NCI-H748 treated with DMSO at 0.1 percent for 48 hours (cell line): ENCODE measurements around the gene RPA1.
A peak's percentile ranks its signal among the peaks of the same experiment; 100 is the strongest.

ENCODE experiments used
- DNase-seq: peaks from one replicate; lab custom pipeline; 2025; lab: John Stamatoyannopoulos, UW

Gene RPA1

DNA sequence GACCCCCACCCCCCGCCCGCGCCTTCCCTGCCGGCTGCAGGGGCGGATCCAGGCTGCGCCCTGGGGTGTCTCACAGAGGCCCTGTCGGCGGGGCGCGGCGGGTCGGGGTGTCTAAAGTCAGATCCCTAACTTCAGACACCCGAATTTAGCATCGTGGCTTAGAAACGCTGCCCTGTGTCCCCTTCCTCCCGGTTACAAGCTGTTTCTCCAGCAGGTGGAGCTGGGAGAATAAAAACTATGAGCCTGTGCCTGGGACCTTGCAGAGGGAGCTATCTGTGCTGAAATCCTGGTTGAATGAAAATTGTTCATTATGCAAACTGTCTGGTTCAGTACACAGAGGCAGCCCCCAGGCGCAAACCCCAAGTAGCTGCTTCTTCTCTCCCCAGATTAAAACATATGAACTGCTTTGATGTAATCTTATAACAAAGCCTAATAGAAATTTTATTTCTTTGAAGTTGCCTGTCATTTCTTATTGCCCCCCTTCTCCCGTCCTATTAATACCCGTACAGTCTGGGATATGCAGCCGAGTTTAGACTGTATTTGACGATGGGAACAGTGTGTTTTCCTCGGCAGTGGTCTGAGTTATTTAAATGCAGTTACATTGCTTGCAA, 79.0 kb downstream of the RPA1 start:
- peak; percentile 77 for DNase-seq

DNA sequence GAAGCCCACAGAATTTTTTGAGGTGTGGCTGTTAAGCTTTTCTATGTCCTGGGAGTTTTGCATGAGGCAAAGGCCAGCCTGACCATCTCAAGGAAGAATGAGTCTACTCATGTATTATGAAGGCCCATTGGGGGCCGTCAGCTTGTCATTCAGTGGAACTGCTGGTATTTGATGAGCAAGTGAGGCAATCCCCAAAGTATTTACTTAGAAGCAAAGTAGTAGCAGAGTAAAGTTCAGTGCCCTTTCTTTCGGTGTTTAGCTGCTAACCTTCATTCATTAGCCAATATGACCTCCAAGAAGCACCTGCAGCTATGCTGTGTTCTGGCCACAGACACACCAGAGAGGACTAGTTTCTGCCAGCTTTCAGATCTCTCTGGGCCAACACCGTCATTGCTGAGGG, 80.2 kb downstream of the RPA1 start:
- no peak for DNase-seq

- no peak for DNase-seq
Measured at GRCh38 chr17:1912146-1912545, 82.3 kb downstream of the RPA1 start.

- DNase-seq, result no peak
Measured at GRCh38 chr17:1913702-1914101, 83.9 kb downstream of the RPA1 start.

GRCh38 chr17:1914661-1915083, 84.9 kb downstream of the RPA1 start:
- no peak for DNase-seq

DNA sequence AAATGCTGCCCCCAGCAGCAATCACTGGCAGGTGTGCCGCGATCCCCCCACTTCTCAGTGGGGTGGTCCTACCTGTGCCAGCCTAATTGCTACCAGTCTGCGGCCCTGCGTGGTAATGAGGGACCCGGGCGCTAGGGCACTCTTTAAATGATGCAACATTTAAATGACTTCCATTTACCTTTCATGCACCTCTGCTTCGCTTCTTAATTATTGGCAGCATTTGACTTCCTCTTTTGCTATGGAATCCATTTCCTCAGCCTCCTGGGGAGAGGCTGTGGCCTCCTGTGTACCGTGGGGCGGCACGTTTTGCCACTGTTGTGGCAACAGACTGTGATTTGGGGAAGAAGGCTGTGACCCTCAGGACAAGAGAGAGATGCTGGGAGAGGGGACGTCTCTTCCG, 86.1 kb downstream of the RPA1 start:
- DNase-seq, result no peak

DNA sequence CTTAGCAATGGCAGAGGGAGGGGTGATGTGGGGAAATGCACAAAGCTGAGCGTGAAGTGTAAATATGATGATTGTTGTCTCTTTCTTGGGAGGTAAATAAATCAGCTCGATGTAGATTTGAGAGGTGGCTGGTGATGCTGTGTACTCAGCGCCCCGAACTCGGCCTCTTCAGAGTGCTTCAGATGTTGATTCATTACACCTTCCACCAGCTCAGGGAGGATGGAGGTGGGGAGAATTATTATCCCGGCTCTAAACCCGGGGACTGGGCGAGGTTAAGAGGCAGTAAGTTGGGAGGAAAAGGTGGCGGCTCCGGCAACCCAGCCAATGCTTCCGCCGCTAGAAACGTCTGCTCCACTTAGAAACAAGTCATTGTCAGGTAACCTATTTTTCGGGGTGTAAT, 86.5 kb downstream of the RPA1 start:
- DNase-seq, result no peak

GRCh38 chr17:1916963-1917715, 87.3 kb downstream of the RPA1 start:
- DNase-seq, result no peak

DNA sequence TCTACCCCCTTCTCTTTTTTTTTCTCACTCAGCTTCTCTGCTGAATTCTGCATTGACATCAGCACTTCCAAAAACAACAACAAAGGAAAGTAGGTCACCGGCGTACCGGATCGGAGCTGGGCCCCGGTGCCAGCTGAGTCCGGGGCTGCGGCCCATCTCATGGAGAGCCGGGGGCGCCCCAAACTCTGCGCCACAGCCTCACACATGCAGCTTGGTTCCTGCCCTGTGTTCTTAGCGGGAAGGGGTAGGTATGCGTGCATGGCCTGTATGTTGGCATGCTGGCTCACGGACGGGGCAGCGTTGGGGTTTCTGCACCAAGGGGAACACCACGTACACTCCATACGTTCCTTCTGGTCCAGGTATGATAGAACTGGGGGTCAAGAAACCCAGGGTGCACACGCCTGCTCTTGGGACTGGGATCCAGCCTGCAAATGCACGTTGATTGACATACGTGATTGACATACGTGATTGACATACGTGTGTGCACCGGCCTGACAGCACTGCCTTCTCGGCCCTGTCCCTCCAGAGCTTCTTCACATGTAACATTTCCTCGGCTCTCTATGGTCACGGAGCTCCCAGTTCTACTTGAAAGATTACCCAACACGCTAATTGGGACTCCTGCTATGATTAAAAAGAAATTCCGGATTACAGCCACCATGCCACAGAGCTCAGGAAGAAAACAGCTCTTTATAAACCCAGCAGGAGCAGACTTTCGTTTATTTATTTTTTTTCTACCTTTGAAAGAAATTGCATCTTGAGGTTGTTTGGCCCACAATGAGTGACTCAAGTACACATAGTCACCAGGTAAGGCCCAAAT, 88.7 kb downstream of the RPA1 start:
- DNase-seq, result no peak

- no peak for DNase-seq
Measured at GRCh38 chr17:1919201-1919600, 89.4 kb downstream of the RPA1 start.

DNA sequence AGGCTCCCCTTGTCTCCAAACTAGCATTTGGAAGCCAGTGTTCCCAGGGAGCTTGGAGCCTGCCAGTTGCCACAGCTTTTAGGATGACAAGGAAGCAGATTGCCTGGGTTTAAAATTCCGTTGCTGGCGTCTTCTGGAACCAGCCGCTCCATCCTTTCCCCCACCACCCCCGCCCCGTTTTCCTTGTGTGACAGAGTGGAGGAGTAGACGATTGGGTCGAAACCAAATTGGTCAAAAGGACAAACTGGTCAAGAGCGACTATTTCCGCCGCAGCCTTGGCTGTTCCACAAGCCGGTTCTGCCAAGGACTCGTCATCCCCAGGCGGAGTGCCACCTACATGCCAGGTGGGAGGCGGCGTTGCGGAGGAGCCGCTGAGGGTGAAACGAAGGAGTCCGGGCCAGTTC, 91.1 kb downstream of the RPA1 start:
- DNase-seq, result no peak

GRCh38 chr17:1928976-1929375, 99.2 kb downstream of the RPA1 start:
- no peak for DNase-seq

DNA sequence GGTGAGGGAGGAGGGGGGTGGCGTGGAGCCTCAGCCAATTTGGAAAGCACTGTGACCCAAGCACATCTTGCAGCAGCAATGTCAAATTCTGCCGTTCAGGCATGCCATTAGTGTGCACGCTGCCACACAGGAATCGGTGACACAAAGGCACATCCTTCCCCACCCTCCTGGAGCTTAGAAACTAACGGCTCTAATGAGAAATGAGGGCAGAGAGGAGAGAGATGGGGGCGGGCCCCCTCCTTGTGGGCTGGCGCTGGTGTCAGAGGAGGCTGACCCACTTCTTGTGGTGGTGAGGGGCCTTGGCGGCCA, 100.5 kb downstream of the RPA1 start:
- DNase-seq, result no peak

- DNase-seq, result peak; percentile 83
Measured at GRCh38 chr17:1931844-1932579, 102.2 kb downstream of the RPA1 start.

DNA sequence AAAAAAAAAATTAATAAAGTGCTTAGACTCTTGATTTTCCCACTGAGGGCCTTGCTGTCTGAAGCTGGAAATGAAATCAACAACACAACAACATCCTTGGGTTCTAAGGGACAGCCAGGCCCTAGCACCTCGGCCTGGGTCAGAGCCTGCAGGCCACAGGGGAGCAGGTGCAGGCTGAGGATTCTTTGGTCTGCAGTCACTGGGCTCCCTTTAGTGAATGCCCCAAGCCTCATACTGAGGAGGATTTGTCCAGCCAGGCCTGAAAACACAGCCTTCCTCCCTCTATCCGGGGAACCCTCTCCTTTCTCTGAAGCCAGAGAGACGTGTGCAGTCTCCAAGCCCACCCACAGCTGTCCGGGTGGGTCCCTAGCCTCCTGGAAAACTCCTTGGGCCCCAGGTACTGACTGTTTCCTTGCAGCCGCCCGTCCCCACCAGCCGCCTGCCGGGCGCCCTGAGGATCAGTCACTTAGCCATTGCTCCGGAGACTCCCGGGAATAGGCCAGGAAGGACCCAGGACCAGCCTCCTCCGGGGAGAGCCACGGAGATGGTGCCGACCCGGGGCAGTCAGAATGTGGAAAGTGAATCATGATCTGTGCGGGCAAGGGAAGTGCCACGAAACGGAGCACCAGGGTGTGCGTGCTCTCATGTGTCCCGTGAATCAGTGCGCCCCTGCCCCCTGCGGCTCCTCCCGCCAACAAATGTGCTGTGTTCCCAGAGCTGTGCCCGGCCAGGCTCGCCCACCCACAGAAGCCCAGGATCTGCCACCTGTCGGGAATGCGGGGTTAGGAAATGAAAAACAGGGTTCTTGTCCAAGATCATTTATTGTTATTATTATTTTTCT, 104.3 kb downstream of the RPA1 start:
- DNase-seq, result no peak

DNA sequence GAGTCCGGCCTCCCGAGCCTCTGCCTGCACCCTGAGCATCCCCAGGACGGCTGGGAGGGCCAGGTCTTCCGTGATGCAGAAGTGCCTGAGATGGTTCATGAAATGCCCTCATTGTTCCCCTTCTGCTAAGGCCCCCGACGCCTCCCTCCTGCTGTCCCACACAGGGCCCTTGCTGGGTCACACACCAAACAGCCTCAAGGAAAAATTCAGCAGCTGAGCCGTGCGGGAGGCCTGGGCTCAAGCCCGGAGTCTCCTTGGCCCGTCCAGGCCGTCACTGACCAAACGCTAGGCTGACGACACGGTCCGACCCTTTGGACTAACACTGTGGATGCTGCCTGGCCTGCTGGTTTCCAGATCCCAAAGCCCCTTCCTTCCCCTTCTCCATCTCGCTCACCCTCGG, 105.1 kb downstream of the RPA1 start:
- DNase-seq, result no peak

DNA sequence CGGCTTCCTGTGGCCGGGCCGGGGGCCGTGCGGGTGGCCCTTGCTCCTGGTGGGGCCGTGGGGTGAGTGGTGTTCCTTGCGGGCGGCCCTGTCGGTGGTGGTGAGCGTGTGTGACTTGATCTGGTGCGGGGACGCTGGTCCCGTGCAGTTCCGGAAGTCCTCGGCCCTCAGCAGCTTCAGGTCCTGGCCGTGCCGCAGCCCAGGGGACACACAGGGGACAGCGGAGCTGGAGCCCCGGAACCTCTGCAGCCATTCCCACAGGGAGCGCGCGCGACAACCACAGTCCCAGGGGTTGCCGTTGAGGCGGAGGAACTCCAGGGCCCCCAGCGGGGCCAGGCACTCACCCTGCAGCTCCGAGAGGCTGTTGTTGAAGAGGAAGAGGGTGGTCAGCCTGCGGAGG, 107.0 kb downstream of the RPA1 start:
- no peak for DNase-seq

DNA sequence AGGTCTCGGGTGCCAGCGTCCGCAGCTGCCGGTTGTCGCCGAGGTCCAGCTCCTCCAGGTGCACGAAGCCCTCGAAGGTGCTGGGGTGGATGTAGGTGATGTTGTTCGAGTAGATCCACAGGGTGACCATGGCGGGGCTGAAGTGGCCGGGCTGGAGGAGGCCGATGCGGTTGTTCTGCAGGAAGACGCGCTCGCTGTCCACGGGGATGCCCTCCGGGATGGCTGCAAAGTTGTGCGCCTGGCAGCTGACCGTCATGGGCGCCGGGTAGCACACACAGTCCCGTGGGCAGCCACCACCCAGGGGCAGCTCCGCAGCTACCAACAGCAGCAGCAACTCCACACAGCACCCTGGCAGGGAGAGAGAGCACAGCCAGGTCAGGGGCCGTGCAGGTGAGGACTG, 107.7 kb downstream of the RPA1 start:
- no peak for DNase-seq

DNA sequence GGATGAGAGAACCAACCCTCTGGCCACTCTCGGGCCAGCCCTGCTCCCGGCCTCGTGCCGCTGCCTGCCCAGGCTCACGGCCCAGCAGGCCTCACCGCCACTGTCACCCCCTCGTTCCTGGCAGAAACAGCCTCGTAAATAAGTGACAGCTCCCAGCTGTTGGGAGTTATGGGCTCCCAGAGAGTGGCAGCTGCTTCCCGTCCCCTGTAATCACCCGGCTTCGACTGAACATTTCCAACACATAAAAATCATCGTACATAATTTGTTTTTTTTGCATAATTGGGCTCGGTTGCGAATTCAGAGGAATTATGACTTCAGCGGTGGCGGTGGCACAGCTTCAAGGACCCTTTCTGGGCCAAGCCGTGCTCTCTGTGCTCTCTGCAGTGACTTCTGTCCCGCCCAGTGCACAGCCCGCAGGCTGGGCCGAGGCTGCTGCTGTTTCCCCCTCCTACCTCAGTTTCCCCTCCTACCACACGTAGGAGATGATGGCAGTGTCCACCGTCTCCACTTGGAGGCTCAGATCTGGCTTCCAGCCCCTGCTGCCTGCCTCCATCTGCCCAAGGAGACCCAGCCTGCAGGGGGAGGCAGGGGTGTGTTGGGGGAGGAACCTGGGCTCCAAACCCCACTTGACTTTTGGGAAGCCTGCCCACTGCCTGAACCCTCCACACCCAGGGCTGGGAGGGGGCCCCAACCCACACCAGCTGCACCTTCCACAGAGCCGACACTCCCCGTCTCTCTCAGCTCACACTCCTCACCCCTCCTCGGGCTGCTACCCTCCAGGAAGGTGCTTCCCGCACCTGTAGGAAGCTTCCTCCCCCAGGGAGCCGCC, 110.4 kb downstream of the RPA1 start:
- DNase-seq, result no peak

DNA sequence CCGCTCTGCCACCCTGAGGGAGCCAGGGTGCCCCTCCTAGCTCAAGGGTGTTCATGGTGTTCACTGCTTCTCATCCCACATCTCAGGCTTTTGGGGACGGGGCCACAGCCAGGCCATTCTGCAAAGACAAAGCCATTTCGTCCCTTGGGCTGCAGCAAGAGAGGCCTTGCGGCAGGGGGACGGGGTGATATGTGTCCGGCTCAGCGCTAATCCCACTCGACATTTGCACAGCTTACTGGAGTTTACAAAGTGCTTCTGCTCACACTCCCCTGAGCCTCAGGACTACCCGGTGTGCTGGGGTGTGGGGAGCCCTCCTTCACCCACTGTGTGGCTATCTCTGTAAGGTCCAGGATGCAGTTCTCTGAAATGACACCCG, 111.0 kb downstream of the RPA1 start:
- DNase-seq, result no peak
